D721Med (cell line): ENCODE results near the gene SPECC1L.

ENCODE experiments used
- DNase-seq: peaks from one replicate; pipeline ENCODE4 v3.0.0; 2011; ENCODE audit warnings: low spot score; ENCODE audit not compliant: insufficient read length
- FAIRE-seq: peaks from 2 replicates; lab custom pipeline; 2011; peaks lifted over from hg19 to GRCh38; lab: Jason Lieb, UNC
- CTCF ChIP-seq: IDR thresholded peaks from 2 replicates; pipeline ENCODE4 v1.5.1; 2012; ENCODE audit warnings: mild to moderate bottlenecking, control low read depth; ENCODE audit not compliant: insufficient read depth; ENCODE audit errors: missing control alignments

The SPECC1L gene

GRCh38 chr22:24431309-24432034, 160.8 kb downstream of the SPECC1L start:
- TF ChIP-seq CTCF, result no peak
- FAIRE-seq, result no peak
- DNase-seq, result no peak

GRCh38 chr22:24432059-24432853, 161.6 kb downstream of the SPECC1L start:
- DNase-seq, result no peak
- FAIRE-seq, result no peak
- no peak for TF ChIP-seq CTCF

GRCh38 chr22:24433001-24433827, 162.6 kb downstream of the SPECC1L start:
- no peak for FAIRE-seq

GRCh38 chr22:24433828-24434470, 163.3 kb downstream of the SPECC1L start:
- no peak for FAIRE-seq
- DNase-seq, result no peak
- no peak for TF ChIP-seq CTCF

More at GRCh38 chr22:24433001-24433827, 162.6 kb downstream of the SPECC1L start:
- no peak for DNase-seq
- no peak for TF ChIP-seq CTCF

- peak; percentile 15 for DNase-seq
- TF ChIP-seq CTCF, result no peak
- FAIRE-seq, result no peak
Observed at GRCh38 chr22:24434471-24435322, 164.1 kb downstream of the SPECC1L start.

GRCh38 chr22:24435323-24435645, 164.7 kb downstream of the SPECC1L start:
- no peak for TF ChIP-seq CTCF
- DNase-seq, result peak; percentile 9
- FAIRE-seq, result no peak
